Measurements from ENCODE around the gene TOMM40L.
"Not testable (repeated sequence)": the region's sequence is repeated elsewhere in the genome, so short reads cannot be mapped to it uniquely, and the experiment has no call there.

Gene TOMM40L

GRCh38 chr1:161250100-161250499, 24.2 kb downstream of the TOMM40L start:
- not testable (repeated sequence) for H3K4me3 ChIP-seq (ENCODE audit: low read depth, low read length)

DNA sequence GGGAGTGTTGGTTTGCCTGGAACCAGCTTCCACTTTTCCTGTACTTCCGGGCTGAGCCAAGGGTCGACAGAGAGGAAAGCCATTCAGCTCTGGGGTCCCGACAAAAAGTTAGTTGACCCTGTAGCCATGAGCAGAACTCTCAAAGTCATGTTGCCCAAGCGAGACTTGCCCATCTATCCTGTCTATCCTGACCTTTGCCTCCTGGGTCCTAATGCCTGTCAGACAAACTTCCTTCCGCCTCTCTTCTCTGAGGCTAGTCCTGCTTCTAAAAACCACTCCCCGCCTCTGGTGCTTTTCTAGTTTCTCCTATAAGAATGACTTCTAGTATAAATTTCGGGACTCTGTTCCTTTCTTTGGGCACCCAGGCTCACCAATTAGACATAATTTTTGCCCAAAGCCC, 25.0 kb downstream of the TOMM40L start:
- H3K4me3 ChIP-seq (ENCODE audit: low read depth, low read length): no peak overlapping the region

DNA sequence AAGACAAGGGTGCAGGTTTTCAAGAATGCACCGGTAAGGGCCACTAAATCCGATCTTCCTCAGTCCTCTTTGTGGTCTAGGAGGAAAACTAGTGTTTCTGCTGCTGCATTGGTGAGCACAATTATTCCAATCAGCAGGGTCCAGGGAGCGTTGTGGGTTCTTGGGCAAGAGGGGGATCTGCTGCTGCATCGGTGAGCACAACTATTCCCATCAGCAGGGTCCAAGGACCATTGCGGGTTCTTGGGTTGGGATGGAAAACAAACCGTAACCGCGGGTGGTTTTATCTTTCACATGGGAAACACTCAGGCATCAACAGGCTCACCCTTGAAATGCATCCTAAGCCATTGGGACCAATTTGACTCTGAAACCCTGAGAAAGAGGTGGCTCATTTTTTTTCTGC, 25.7 kb downstream of the TOMM40L start:
- no peak overlapping the region for H3K4me3 ChIP-seq (ENCODE audit: low read depth, low read length)

- H3K4me3 ChIP-seq (ENCODE audit: low read depth, low read length): not testable (repeated sequence)
Measured at GRCh38 chr1:161255302-161255701, 29.4 kb downstream of the TOMM40L start.

- H3K4me3 ChIP-seq (ENCODE audit: low read depth, low read length): not testable (repeated sequence)
Measured at GRCh38 chr1:161255955-161256520, 30.2 kb downstream of the TOMM40L start.

DNA sequence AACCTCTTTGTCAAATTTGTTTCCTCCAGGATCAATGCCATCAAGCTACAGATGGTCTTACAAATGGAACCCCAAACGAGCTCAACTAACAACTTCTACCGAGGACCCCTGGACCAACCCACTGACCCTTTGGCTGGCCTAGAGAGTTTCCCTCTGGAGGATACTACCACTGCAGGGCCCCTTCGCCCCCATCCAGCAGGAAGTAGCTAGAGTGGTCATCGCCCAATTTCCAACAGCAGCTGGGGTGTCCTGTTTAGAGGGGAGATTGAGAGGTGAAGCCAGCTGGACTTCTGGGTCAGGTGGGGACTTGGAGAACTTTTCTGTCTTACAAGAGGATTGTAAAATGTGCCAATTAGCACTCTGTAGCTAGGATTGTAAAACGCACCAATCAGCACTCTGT, 31.2 kb downstream of the TOMM40L start:
- not testable (repeated sequence) for H3K4me3 ChIP-seq (ENCODE audit: low read depth, low read length)

- H3K4me3 ChIP-seq (ENCODE audit: low read depth, low read length): peak within 1 kb of the TSS; percentile 66
Measured at GRCh38 chr1:161258439-161259344, 32.8 kb downstream of the TOMM40L start, which contains the start of gene PCP4L1. Gene PCP4L1 (plus strand): TSS chr1:161258745. CDS start chr1:161258975, 230 bp downstream.

DNA sequence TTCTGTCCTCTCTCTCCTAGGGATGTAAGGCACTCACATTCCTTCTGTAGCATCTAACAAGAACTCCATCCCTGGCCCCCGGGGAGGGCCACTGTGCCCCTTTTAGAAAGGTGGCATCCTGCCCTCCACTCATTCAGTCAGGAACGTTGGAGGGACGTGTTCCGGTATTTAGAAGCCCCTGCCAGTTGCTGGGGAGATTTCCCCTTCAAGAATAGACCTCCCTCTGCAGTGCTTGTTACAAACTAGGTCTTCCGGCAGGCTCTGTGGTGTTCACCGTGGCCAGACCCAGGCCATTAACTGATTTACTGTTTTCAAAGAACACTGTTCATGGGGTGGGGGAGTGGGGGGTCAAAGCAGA, 33.5 kb downstream of the TOMM40L start:
- peak overlapping the region; percentile 66 for H3K4me3 ChIP-seq (ENCODE audit: low read depth, low read length)

DNA sequence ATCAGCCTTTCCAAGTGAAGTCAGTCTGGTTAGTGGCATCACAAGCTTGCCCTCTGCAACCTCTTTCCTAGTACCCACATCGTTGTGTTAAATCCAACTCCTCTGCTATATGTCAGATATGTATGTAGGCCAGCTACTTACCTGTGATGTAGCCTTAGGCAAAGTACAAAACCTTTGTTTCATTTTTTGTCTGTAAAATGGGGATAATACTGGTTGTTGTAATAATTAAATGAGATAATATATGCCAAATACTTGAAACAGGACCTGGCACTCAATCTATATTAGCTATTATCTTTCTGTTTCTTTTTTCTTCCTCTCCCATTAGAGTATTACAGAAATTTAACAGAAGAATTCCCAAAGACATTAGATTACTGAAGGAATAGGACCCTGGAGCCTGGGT, 33.9 kb downstream of the TOMM40L start:
- no peak overlapping the region for H3K4me3 ChIP-seq (ENCODE audit: low read depth, low read length)

GRCh38 chr1:161260376-161261260, 34.8 kb downstream of the TOMM40L start:
- no peak overlapping the region for H3K4me3 ChIP-seq (ENCODE audit: low read depth, low read length)

- H3K4me3 ChIP-seq (ENCODE audit: low read depth, low read length): no peak overlapping the region
Measured at GRCh38 chr1:161261261-161262235, 35.7 kb downstream of the TOMM40L start.

DNA sequence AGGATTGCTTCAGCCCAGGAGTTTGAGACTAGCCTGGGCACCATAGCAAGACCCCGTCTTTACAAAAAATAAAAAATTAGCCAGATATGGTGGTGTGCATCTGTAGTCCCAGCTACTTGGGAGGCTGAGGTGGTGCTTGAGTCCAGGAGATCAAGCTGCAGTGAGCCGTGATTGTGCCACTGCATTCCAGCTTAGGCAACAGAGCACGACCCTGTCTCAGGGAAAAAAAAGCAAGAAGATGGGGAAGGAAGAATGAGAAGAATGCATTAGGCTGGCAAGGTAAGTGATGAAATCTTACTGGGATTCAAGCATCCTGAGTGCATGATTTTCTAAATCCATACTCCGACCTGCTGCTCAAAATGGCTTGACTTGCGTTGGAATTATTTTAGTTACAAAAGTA, 39.4 kb downstream of the TOMM40L start:
- H3K4me3 ChIP-seq (ENCODE audit: low read depth, low read length): no peak overlapping the region

GRCh38 chr1:161266202-161266601, 40.3 kb downstream of the TOMM40L start:
- no peak overlapping the region for H3K4me3 ChIP-seq (ENCODE audit: low read depth, low read length)

DNA sequence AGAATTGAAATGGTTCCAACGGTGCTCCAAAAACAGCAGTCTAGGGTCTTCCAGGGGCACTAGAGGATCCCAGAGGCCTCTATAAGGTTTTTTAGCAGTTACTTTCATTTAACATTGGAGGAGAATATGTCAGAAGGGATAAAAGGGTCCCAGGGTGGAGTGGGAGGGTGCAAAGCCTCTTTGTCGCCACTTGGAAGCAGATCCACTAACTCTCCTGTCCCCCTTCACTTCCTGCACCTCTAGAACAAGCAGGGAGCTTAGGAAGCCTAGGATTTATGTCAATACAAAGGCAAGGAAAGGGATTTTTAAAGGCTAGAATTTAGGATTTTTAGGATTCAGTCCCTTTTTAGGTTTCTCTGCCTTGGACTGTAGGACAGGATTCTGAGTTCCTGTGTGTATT, 41.0 kb downstream of the TOMM40L start:
- no peak overlapping the region for H3K4me3 ChIP-seq (ENCODE audit: low read depth, low read length)

GRCh38 chr1:161267321-161267720, 41.5 kb downstream of the TOMM40L start:
- no peak overlapping the region for H3K4me3 ChIP-seq (ENCODE audit: low read depth, low read length)

GRCh38 chr1:161273402-161273801, 47.5 kb downstream of the TOMM40L start:
- no peak overlapping the region for H3K4me3 ChIP-seq (ENCODE audit: low read depth, low read length)

GRCh38 chr1:161274874-161275273, 49.0 kb downstream of the TOMM40L start:
- H3K4me3 ChIP-seq (ENCODE audit: low read depth, low read length): no peak overlapping the region

All from iPS-11a (cell line).